WTC11 (cell line): Measurements from ENCODE around the gene P4HTM. TPM values are rescaled to one million over a fixed set of nuclear protein-coding genes. Genes with fewer than 3 reads are reported as not detected.
A peak's percentile ranks its signal among the peaks of the same experiment; 100 is the strongest.

Experiments
- ATAC-seq: fragments of 200-7000 bp; cut with Tn5 transposase; 2 replicates; pipeline ENCODE4 v1.10.0; 2021; ENCODE audit warnings: mild to moderate bottlenecking, moderate library complexity
- CTCF ChIA-PET: fragments of 300-600 bp; sonication (Branson Sonifier 250); formaldehyde crosslinking; loops from one replicate; lab custom pipeline; 2021; ENCODE audit warnings: antibody characterized with exemption; lab: Charles Lee
- POLR2A ChIA-PET: fragments of 350-600 bp; sonication (Branson Sonifier 250); formaldehyde crosslinking; loops from one replicate; lab custom pipeline; 2021; ENCODE audit warnings: antibody characterized with exemption; lab: Charles Lee
- DNase-seq: peaks from one replicate; pipeline ENCODE4 v3.0.0; 2021; ENCODE audit warnings: low spot score
- H3K27ac Mint-ChIP-seq: 2 replicates; pipeline ENCODE4 v1.8.0; 2021; ENCODE audit warnings: mixed read lengths
- H3K27me3 Mint-ChIP-seq: 2 replicates; pipeline ENCODE4 v1.8.0; 2021; ENCODE audit warnings: low read depth, mild to moderate bottlenecking, moderate library complexity, mixed read lengths
- H3K36me3 Mint-ChIP-seq: 2 replicates; pipeline ENCODE4 v1.8.0; 2021; ENCODE audit warnings: mixed read lengths
- H3K4me1 Mint-ChIP-seq: 2 replicates; pipeline ENCODE4 v1.8.0; 2022; ENCODE audit warnings: mixed read lengths
- H3K4me3 Mint-ChIP-seq: 2 replicates; pipeline ENCODE4 v1.8.0; 2021; ENCODE audit warnings: mild to moderate bottlenecking, moderate library complexity, mixed read lengths
- H3K9me3 Mint-ChIP-seq: 2 replicates; pipeline ENCODE4 v1.8.0; 2021; ENCODE audit warnings: mixed read lengths
- CREB1 ChIP-seq: sonication (generic); formaldehyde crosslinking; IDR thresholded peaks from 2 replicates; pipeline ENCODE4 v1.8.0; 2023; ENCODE audit warnings: mild to moderate bottlenecking, missing genetic modification reagents
- EMX1 ChIP-seq: fragments of 250-450 bp; sonication (Bioruptor Pico); IDR thresholded peaks from 2 replicates; pipeline ENCODE4 v1.8.0; 2021; ENCODE audit warnings: mild to moderate bottlenecking
- FOXJ3 ChIP-seq: sonication (generic); formaldehyde crosslinking; IDR thresholded peaks from 2 replicates; pipeline ENCODE4 v1.9.0; 2021; ENCODE audit warnings: missing genetic modification reagents, mild to moderate bottlenecking, borderline replicate concordance
- FOXK1 ChIP-seq: sonication (generic); formaldehyde crosslinking; IDR thresholded peaks from 2 replicates; pipeline ENCODE4 v1.8.0; 2022; ENCODE audit warnings: mild to moderate bottlenecking, moderate library complexity, missing genetic modification reagents
- GRHL2 ChIP-seq: fragments of 250-450 bp; sonication (Bioruptor Pico); IDR thresholded peaks from 2 replicates; pipeline ENCODE4 v1.8.0; 2022; ENCODE audit warnings: mild to moderate bottlenecking, moderate library complexity; ENCODE audit not compliant: insufficient replicate concordance, severe bottlenecking
- JUN ChIP-seq: sonication (generic); formaldehyde crosslinking; IDR thresholded peaks from 2 replicates; pipeline ENCODE4 v1.8.0; 2023; ENCODE audit warnings: mild to moderate bottlenecking, missing genetic modification reagents
- KAT7 ChIP-seq: sonication (generic); formaldehyde crosslinking; IDR thresholded peaks from 2 replicates; pipeline ENCODE4 v1.8.1; 2023; ENCODE audit warnings: missing genetic modification reagents, mild to moderate bottlenecking, borderline replicate concordance
- MYBL2 ChIP-seq: sonication (generic); formaldehyde crosslinking; IDR thresholded peaks from 2 replicates; pipeline ENCODE4 v1.8.1; 2023; ENCODE audit warnings: mild to moderate bottlenecking, moderate library complexity, missing genetic modification reagents
- NFATC4 ChIP-seq: fragments of 250-450 bp; sonication (Bioruptor Pico); IDR thresholded peaks from 2 replicates; pipeline ENCODE4 v1.9.0; 2021; ENCODE audit warnings: mild to moderate bottlenecking
- NR1H2 ChIP-seq: sonication (generic); formaldehyde crosslinking; IDR thresholded peaks from 2 replicates; pipeline ENCODE4 v1.9.0; 2021; ENCODE audit warnings: mild to moderate bottlenecking, moderate library complexity, missing genetic modification reagents
- NR3C1 ChIP-seq: sonication (generic); formaldehyde crosslinking; conservative IDR thresholded peaks from 2 replicates; pipeline ENCODE4 v1.8.1; 2023; ENCODE audit warnings: low read depth, mild to moderate bottlenecking, missing genetic modification reagents
- RELA ChIP-seq: sonication (generic); formaldehyde crosslinking; IDR thresholded peaks from 2 replicates; pipeline ENCODE4 v1.8.1; 2022; ENCODE audit warnings: missing genetic modification reagents, mild to moderate bottlenecking, borderline replicate concordance
- SMAD3 ChIP-seq: sonication (generic); formaldehyde crosslinking; IDR thresholded peaks from 2 replicates; pipeline ENCODE4 v1.8.0; 2022; ENCODE audit warnings: missing genetic modification reagents, mild to moderate bottlenecking, borderline replicate concordance
- TEAD1 ChIP-seq: sonication (generic); formaldehyde crosslinking; IDR thresholded peaks from 2 replicates; pipeline ENCODE4 v1.8.0; 2022; ENCODE audit warnings: mild to moderate bottlenecking, missing genetic modification reagents
- ZNF219 ChIP-seq: sonication (generic); formaldehyde crosslinking; IDR thresholded peaks from 2 replicates; pipeline ENCODE4 v1.8.0; 2023; ENCODE audit warnings: missing genetic modification reagents, mild to moderate bottlenecking, borderline replicate concordance
- ZNF232 ChIP-seq: sonication (generic); formaldehyde crosslinking; IDR thresholded peaks from 2 replicates; pipeline ENCODE4 v1.8.0; 2022; ENCODE audit warnings: mild to moderate bottlenecking, missing genetic modification reagents
- total RNA-seq: library from RNA; stranded (reverse); gene quantifications from 3 replicates; pipeline ENCODE4 v1.2.3, GENCODE V29; 2021
- TF ChIP-seq, protein P1 (sequence below): fragments of 250-450 bp; sonication (Bioruptor Pico); IDR thresholded peaks from 2 replicates; pipeline ENCODE4 v1.9.0; 2021; ENCODE audit warnings: mild to moderate bottlenecking
- TF ChIP-seq, protein P2 (sequence below): sonication (generic); formaldehyde crosslinking; IDR thresholded peaks from 2 replicates; pipeline ENCODE4 v1.8.1; 2023; ENCODE audit warnings: mild to moderate bottlenecking, missing genetic modification reagents, borderline replicate concordance
- TF ChIP-seq, protein P3 (sequence below): sonication (generic); formaldehyde crosslinking; IDR thresholded peaks from 2 replicates; pipeline ENCODE4 v1.8.0; 2022; ENCODE audit warnings: mild to moderate bottlenecking, missing genetic modification reagents
- TF ChIP-seq, protein P4 (sequence below): sonication (generic); formaldehyde crosslinking; IDR thresholded peaks from 2 replicates; pipeline ENCODE4 v1.8.0; 2023; ENCODE audit warnings: missing genetic modification reagents, mild to moderate bottlenecking, borderline replicate concordance
- TF ChIP-seq, protein P5 (sequence below): sonication (generic); formaldehyde crosslinking; conservative IDR thresholded peaks from 2 replicates; pipeline ENCODE4 v1.8.1; 2022; ENCODE audit warnings: mild to moderate bottlenecking, missing genetic modification reagents

The P4HTM gene
- total RNA-seq, 1 experiment from 2014 or later: 21.9 TPM

DNA sequence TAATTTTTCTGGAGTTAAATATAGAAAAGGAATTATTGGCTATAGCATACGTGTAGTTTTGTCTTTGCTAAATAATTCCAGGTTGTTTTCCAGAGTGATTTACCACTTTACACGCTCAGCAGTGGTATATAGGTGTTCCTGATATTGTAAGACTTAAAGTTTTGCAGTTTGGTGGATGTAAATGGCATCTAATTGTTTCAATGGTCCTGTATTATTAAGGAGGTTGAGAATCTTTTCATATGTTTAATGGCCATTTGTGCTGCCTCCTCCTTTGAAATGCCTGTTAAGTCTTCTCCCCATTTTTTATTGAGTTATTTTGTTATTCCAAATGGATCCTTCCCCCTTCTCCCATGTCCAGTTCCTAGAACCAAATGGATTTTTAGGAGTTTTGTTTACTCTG lies 26.4 kb upstream of the P4HTM start:
- peak overlapping the region; percentile 89 for H3K27ac Mint-ChIP-seq
- DNase-seq: no peak
- H3K9me3 Mint-ChIP-seq: no peaks in the 10 kb centered on the region
- H3K36me3 Mint-ChIP-seq: peaks cover 30% of the 10 kb centered on the region
- ChIA-PET POLR2A (no interaction called here), CTCF (interaction anchor here (0.9 to 1.3 kb wide), 3 partner anchors 24 to 224 kb away, joined by 3 to 4 read pairs (median 4); no protein-coding TSS in a partner anchor)
- ATAC-seq: no peak
- H3K4me1 Mint-ChIP-seq: peaks cover 45% of the 10 kb centered on the region
- H3K4me3 Mint-ChIP-seq: peak overlapping the region; percentile 35
- H3K27me3 Mint-ChIP-seq: no peaks in the 10 kb centered on the region
- TF ChIP-seq, protein P1, sequence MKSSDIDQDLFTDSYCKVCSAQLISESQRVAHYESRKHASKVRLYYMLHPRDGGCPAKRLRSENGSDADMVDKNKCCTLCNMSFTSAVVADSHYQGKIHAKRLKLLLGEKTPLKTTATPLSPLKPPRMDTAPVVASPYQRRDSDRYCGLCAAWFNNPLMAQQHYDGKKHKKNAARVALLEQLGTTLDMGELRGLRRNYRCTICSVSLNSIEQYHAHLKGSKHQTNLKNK: peak; percentile 68; the same call in 1 of the 2 replicates
- no peak for TF ChIP-seq RELA (CRISPR knock-in tag)
- TF ChIP-seq, all 79 proteins: peak for 1

DNA sequence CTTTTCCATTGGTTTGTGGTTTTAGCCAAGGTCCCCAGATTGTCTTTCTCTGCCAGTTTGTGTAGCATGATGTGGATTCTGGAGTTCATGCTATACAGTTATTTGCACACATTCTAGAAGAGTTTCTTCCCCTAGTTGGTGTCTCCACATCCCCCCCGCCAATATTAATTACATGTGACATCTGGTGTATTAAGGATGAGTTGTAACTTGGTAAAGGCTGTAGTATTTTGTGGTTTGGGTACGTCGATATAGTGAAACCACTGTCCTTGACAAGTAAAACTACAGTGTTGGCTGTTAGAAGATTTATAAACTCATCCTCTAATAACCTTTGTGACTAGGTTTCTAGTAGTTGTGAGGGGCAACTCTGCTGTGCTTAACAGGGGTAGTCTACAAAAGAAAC lies 23.7 kb upstream of the P4HTM start:
- TF ChIP-seq NFATC4 (CRISPR knock-in tag) (no peak), CREB1 (CRISPR knock-in tag) (no peak), ZNF232 (CRISPR knock-in tag) (no peak), ZNF219 (CRISPR knock-in tag) (no peak), EMX1 (CRISPR knock-in tag) (no peak)
- H3K9me3 Mint-ChIP-seq: no peaks in the 10 kb centered on the region
- no peaks in the 10 kb centered on the region for H3K27me3 Mint-ChIP-seq
- H3K27ac Mint-ChIP-seq: no peak overlapping the region
- DNase-seq: no peak
- POLR2A ChIA-PET: interaction anchor here (0.5 kb wide), 1 partner anchor 186 kb away, joined by 3 read pairs; no protein-coding TSS in a partner anchor
- CTCF ChIA-PET: no interaction called here
- ATAC-seq: no peak
- no peak overlapping the region for H3K4me3 Mint-ChIP-seq
- H3K36me3 Mint-ChIP-seq: peaks cover 52% of the 10 kb centered on the region
- peaks cover 38% of the 10 kb centered on the region for H3K4me1 Mint-ChIP-seq

DNA sequence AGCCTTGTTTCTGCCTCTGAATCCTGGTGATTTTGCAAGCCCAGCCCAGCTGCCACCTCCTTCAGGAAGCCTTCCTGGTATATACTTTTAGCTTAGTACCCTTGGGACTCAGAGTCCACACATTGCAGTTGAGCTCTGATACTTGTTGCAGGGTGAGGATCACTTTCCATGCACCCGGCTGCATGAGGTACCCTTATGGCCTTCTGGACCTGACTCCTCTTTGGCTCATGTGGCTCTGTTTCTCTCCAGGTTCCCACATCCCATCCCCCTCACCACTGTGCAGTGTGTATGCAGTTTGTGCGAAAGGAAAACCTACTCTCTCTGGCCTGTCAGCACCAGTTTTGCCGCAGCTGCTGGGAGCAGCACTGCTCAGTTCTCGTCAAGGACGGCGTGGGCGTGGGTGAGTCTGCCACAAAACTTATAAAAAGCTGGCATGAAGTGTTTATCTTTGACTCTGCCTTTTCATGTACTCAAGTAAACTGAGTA lies 23.1 kb upstream of the P4HTM start:
- CTCF ChIA-PET: no interaction called here
- TF ChIP-seq FOXK1 (no peak), ZNF232 (CRISPR knock-in tag) (no peak), ZNF219 (CRISPR knock-in tag) (no peak), NR1H2 (no peak), SMAD3 (CRISPR knock-in tag) (no peak), NR3C1 (no peak), MYBL2 (no peak), KAT7 (CRISPR knock-in tag) (no peak), TEAD1 (CRISPR knock-in tag) (no peak), FOXJ3 (no peak), GRHL2 (no peak), NFATC4 (CRISPR knock-in tag) (no peak), JUN (CRISPR knock-in tag) (no peak)
- TF ChIP-seq, protein P2, sequence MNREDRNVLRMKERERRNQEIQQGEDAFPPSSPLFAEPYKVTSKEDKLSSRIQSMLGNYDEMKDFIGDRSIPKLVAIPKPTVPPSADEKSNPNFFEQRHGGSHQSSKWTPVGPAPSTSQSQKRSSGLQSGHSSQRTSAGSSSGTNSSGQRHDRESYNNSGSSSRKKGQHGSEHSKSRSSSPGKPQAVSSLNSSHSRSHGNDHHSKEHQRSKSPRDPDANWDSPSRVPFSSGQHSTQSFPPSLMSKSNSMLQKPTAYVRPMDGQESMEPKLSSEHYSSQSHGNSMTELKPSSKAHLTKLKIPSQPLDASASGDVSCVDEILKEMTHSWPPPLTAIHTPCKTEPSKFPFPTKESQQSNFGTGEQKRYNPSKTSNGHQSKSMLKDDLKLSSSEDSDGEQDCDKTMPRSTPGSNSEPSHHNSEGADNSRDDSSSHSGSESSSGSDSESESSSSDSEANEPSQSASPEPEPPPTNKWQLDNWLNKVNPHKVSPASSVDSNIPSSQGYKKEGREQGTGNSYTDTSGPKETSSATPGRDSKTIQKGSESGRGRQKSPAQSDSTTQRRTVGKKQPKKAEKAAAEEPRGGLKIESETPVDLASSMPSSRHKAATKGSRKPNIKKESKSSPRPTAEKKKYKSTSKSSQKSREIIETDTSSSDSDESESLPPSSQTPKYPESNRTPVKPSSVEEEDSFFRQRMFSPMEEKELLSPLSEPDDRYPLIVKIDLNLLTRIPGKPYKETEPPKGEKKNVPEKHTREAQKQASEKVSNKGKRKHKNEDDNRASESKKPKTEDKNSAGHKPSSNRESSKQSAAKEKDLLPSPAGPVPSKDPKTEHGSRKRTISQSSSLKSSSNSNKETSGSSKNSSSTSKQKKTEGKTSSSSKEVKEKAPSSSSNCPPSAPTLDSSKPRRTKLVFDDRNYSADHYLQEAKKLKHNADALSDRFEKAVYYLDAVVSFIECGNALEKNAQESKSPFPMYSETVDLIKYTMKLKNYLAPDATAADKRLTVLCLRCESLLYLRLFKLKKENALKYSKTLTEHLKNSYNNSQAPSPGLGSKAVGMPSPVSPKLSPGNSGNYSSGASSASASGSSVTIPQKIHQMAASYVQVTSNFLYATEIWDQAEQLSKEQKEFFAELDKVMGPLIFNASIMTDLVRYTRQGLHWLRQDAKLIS (CRISPR knock-in tag): no peak
- TF ChIP-seq, protein P3, sequence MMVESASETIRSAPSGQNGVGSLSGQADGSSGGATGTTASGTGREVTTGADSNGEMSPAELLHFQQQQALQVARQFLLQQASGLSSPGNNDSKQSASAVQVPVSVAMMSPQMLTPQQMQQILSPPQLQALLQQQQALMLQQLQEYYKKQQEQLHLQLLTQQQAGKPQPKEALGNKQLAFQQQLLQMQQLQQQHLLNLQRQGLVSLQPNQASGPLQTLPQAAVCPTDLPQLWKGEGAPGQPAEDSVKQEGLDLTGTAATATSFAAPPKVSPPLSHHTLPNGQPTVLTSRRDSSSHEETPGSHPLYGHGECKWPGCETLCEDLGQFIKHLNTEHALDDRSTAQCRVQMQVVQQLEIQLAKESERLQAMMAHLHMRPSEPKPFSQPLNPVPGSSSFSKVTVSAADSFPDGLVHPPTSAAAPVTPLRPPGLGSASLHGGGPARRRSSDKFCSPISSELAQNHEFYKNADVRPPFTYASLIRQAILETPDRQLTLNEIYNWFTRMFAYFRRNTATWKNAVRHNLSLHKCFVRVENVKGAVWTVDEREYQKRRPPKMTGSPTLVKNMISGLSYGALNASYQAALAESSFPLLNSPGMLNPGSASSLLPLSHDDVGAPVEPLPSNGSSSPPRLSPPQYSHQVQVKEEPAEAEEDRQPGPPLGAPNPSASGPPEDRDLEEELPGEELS: no peak
- TF ChIP-seq, protein P4, sequence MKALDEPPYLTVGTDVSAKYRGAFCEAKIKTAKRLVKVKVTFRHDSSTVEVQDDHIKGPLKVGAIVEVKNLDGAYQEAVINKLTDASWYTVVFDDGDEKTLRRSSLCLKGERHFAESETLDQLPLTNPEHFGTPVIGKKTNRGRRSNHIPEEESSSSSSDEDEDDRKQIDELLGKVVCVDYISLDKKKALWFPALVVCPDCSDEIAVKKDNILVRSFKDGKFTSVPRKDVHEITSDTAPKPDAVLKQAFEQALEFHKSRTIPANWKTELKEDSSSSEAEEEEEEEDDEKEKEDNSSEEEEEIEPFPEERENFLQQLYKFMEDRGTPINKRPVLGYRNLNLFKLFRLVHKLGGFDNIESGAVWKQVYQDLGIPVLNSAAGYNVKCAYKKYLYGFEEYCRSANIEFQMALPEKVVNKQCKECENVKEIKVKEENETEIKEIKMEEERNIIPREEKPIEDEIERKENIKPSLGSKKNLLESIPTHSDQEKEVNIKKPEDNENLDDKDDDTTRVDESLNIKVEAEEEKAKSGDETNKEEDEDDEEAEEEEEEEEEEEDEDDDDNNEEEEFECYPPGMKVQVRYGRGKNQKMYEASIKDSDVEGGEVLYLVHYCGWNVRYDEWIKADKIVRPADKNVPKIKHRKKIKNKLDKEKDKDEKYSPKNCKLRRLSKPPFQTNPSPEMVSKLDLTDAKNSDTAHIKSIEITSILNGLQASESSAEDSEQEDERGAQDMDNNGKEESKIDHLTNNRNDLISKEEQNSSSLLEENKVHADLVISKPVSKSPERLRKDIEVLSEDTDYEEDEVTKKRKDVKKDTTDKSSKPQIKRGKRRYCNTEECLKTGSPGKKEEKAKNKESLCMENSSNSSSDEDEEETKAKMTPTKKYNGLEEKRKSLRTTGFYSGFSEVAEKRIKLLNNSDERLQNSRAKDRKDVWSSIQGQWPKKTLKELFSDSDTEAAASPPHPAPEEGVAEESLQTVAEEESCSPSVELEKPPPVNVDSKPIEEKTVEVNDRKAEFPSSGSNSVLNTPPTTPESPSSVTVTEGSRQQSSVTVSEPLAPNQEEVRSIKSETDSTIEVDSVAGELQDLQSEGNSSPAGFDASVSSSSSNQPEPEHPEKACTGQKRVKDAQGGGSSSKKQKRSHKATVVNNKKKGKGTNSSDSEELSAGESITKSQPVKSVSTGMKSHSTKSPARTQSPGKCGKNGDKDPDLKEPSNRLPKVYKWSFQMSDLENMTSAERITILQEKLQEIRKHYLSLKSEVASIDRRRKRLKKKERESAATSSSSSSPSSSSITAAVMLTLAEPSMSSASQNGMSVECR: no peak
- TF ChIP-seq, protein P5, sequence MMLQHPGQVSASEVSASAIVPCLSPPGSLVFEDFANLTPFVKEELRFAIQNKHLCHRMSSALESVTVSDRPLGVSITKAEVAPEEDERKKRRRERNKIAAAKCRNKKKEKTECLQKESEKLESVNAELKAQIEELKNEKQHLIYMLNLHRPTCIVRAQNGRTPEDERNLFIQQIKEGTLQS (CRISPR knock-in tag): no peak

More for the DNA sequence above, 23.1 kb upstream of the P4HTM start:
- H3K4me1 Mint-ChIP-seq: peaks cover 33% of the 10 kb centered on the region
- H3K9me3 Mint-ChIP-seq: no peaks in the 10 kb centered on the region
- no peak for ATAC-seq
- DNase-seq: no peak
- peaks cover 56% of the 10 kb centered on the region for H3K36me3 Mint-ChIP-seq
- POLR2A ChIA-PET: interaction anchor here (0.5 kb wide), 1 partner anchor 186 kb away, joined by 3 read pairs; no protein-coding TSS in a partner anchor
- H3K4me3 Mint-ChIP-seq: no peak overlapping the region
- peak overlapping the region; percentile 78 for H3K27ac Mint-ChIP-seq
- H3K27me3 Mint-ChIP-seq: no peaks in the 10 kb centered on the region
